AML-193 (cell line): ENCODE data around the gene SAMD4A.

ENCODE experiments used
- DNase-seq, 2 experiments: peaks; one replicate each; lab custom pipeline; 2025; lab: John Stamatoyannopoulos, UW

Gene SAMD4A

GRCh38 chr14:54633076-54633475 is 66.1 kb downstream of the SAMD4A start:
- no peak for DNase-seq

- DNase-seq: no peak
Measured at GRCh38 chr14:54637270-54638134, 70.6 kb downstream of the SAMD4A start.

- DNase-seq: no peak
Measured at GRCh38 chr14:54638135-54638446, 71.2 kb downstream of the SAMD4A start.

GRCh38 chr14:54639611-54640010 is 72.7 kb downstream of the SAMD4A start:
- no peak for DNase-seq

GRCh38 chr14:54640506-54640905 is 73.6 kb downstream of the SAMD4A start:
- no peak for DNase-seq

- no peak for DNase-seq
Measured at GRCh38 chr14:54642121-54642520, 75.2 kb downstream of the SAMD4A start.

- DNase-seq: no peak
Measured at GRCh38 chr14:54642801-54643695, 76.1 kb downstream of the SAMD4A start.

GRCh38 chr14:54643696-54644176 is 76.8 kb downstream of the SAMD4A start:
- DNase-seq: no peak

- DNase-seq: no peak
Measured at GRCh38 chr14:54645639-54646038, 78.7 kb downstream of the SAMD4A start.

GRCh38 chr14:54646626-54647025 is 79.7 kb downstream of the SAMD4A start:
- DNase-seq: no peak

GRCh38 chr14:54647378-54647777 is 80.5 kb downstream of the SAMD4A start:
- no peak for DNase-seq

GRCh38 chr14:54649056-54649455 is 82.1 kb downstream of the SAMD4A start:
- no peak for DNase-seq

GRCh38 chr14:54650331-54650958 is 83.5 kb downstream of the SAMD4A start:
- DNase-seq: no peak

GRCh38 chr14:54650959-54651351 is 84.0 kb downstream of the SAMD4A start:
- DNase-seq: no peak

- no peak for DNase-seq
Measured at GRCh38 chr14:54651649-54652048, 84.7 kb downstream of the SAMD4A start.

- DNase-seq: no peak
Measured at GRCh38 chr14:54652188-54652587, 85.3 kb downstream of the SAMD4A start.

GRCh38 chr14:54652605-54653052 is 85.7 kb downstream of the SAMD4A start:
- no peak for DNase-seq

- no peak for DNase-seq
Measured at GRCh38 chr14:54653712-54654469, 87.0 kb downstream of the SAMD4A start.

GRCh38 chr14:54654605-54655004 is 87.7 kb downstream of the SAMD4A start:
- DNase-seq: no peak

- DNase-seq: no peak
Measured at GRCh38 chr14:54658836-54659235, 91.9 kb downstream of the SAMD4A start.

GRCh38 chr14:54659365-54659764 is 92.4 kb downstream of the SAMD4A start:
- DNase-seq: no peak
